HCT116 (cell line): Measurements from ENCODE around the gene CES4A. TPM values are rescaled to one million over a fixed set of nuclear protein-coding genes. Genes with fewer than 3 reads are reported as not detected.

Experiments
- ATAC-seq: fragments of 200-7000 bp; cut with Tn5 transposase; 2 replicates; pipeline ENCODE4 v1.9.1; 2020; ENCODE audit warnings: mild to moderate bottlenecking, moderate library complexity
- BruUV-seq: library from RNA; stranded (reverse); fragments of 400-500 nt; replicated peaks from 2 replicates; lab custom pipeline; 2021; lab: Mats Ljungman, UMichigan
- CTCF ChIA-PET: fragments of 300-600 bp; sonication (Branson Sonifier 250); formaldehyde crosslinking; loops from one replicate; lab custom pipeline; 2021; ENCODE audit warnings: antibody characterized with exemption; lab: Charles Lee
- POLR2A ChIA-PET: fragments of 300-600, 350-600 bp; sonication (Branson Sonifier 250); formaldehyde crosslinking; loops from one replicate; lab custom pipeline; 2021; ENCODE audit warnings: antibody characterized with exemption; lab: Charles Lee
- RAD21 ChIA-PET, 2 experiments: fragments of 300-600 bp; sonication (Branson Sonifier 250); formaldehyde crosslinking; loops; one replicate each; lab custom pipeline; 2023; ENCODE audit warnings: low total read pairs in 2 of 2; ENCODE audit not compliant: uncharacterized antibody in 2 of 2, unreplicated experiment in 2 of 2, low non-redundant PET in 1 of 2; lab: Charles Lee
- DNase-seq: peaks from one replicate; pipeline ENCODE4 v3.0.0-alpha.2; 2010; ENCODE audit warnings: low read depth, low spot score
- H2AFZ ChIP-seq: fragments of 200-600 bp; shearing (Covaris generic), sonication (generic); 2 replicates; pipeline ENCODE4 v1.6.1; 2017; ENCODE audit warnings: low read depth, mixed run types, mixed read lengths, antibody characterized with exemption, low read length; ENCODE audit not compliant: poor library complexity, severe bottlenecking
- H3K27ac ChIP-seq: 2 replicates; pipeline ENCODE4 v1.5.1; 2012; ENCODE audit warnings: low read depth, low read length
- H3K27me3 ChIP-seq: fragments of 200-600 bp; sonication (generic); 2 replicates; pipeline ENCODE4 v1.6.1; 2016; ENCODE audit warnings: mixed run types, low read length, mixed read lengths; ENCODE audit not compliant: insufficient read depth
- H3K36me3 ChIP-seq, 2 experiments: fragments of 200-500 bp in 1 of 2; fragments of 200-600 bp in 1 of 2; sonication (Bioruptor generic) in 1 of 2; sonication (generic) in 1 of 2; 2 replicates each; pipeline versions ENCODE4 v1.5.1 to v1.6.1; 2014 to 2016; ENCODE audit warnings: low read length in 2 of 2, inconsistent platforms in 1 of 2, mixed read lengths in 1 of 2, mixed run types in 1 of 2; ENCODE audit not compliant: insufficient read depth in 2 of 2, control insufficient read depth in 1 of 2
- H3K4me1 ChIP-seq, 2 experiments: fragments of 200-600 bp in 1 of 2; sonication (generic) in 1 of 2; 2 replicates each; pipeline versions ENCODE4 v1.5.1 to v1.6.1; 2012 to 2017; ENCODE audit warnings: low read length in 2 of 2, inconsistent platforms in 1 of 2, mild to moderate bottlenecking in 1 of 2, mixed read lengths in 1 of 2, mixed run types in 1 of 2, moderate library complexity in 1 of 2; ENCODE audit not compliant: insufficient read depth in 2 of 2, control insufficient read depth in 1 of 2
- H3K4me2 ChIP-seq: fragments of 200-600 bp; sonication (generic); 2 replicates; pipeline ENCODE4 v1.6.1; 2017; ENCODE audit warnings: mixed run types, low read length, mixed read lengths
- H3K4me3 ChIP-seq, 2 experiments: fragments of 200-600 bp in 1 of 2; sonication (generic) in 1 of 2; replicated peaks in 1 of 2; 2 replicates each; pipeline ENCODE4 v1.5.1; 2011 to 2016; ENCODE audit warnings: low read length in 2 of 2, control low read depth in 1 of 2, low read depth in 1 of 2, mild to moderate bottlenecking in 1 of 2, mixed read lengths in 1 of 2, mixed run types in 1 of 2
- H3K79me2 ChIP-seq: fragments of 200-600 bp; sonication (generic); 2 replicates; pipeline ENCODE4 v1.6.1; 2017; ENCODE audit warnings: mild to moderate bottlenecking, mixed run types, low read length, moderate library complexity, mixed read lengths; ENCODE audit not compliant: insufficient read depth
- H3K9ac ChIP-seq: fragments of 200-600 bp; sonication (generic); 2 replicates; pipeline ENCODE4 v1.6.1; 2016; ENCODE audit warnings: low read length, mixed read lengths
- H3K9me2 ChIP-seq: fragments of 200-600 bp; sonication (generic), shearing (Covaris generic); 2 replicates; pipeline ENCODE4 v1.6.1; 2017; ENCODE audit warnings: mixed run types, mild to moderate bottlenecking, moderate library complexity; ENCODE audit not compliant: insufficient read depth
- H3K9me3 ChIP-seq, 2 experiments: fragments of 200-500 bp in 1 of 2; fragments of 200-600 bp in 1 of 2; sonication (Bioruptor generic) in 1 of 2; sonication (generic) in 1 of 2; 2 replicates each; pipeline ENCODE4 v1.6.1; 2014 to 2017; ENCODE audit warnings: low read length in 2 of 2, mixed read lengths in 2 of 2, inconsistent platforms in 1 of 2, low read depth in 1 of 2, mild to moderate bottlenecking in 1 of 2, mixed run types in 1 of 2, moderate library complexity in 1 of 2; ENCODE audit not compliant: control insufficient read depth in 1 of 2, insufficient read depth in 1 of 2
- H4K20me1 ChIP-seq: fragments of 200-600 bp; sonication (generic), shearing (Covaris generic); 2 replicates; pipeline ENCODE4 v1.6.1; 2017; ENCODE audit warnings: mixed run types, mild to moderate bottlenecking, moderate library complexity; ENCODE audit not compliant: insufficient read depth
- CBX3 ChIP-seq: IDR thresholded peaks from 2 replicates; pipeline ENCODE4 v1.6.1; 2012; ENCODE audit warnings: low read depth
- CEBPB ChIP-seq: IDR thresholded peaks from 2 replicates; pipeline ENCODE4 v1.6.1; 2012; ENCODE audit warnings: low read depth
- EGR1 ChIP-seq: IDR thresholded peaks from 2 replicates; pipeline ENCODE4 v1.6.1; 2012; ENCODE audit warnings: low read depth
- ELF1 ChIP-seq: IDR thresholded peaks from 2 replicates; pipeline ENCODE4 v1.6.1; 2012; ENCODE audit warnings: low read depth, borderline replicate concordance
- EZH2 ChIP-seq: fragments of 200-600 bp; sonication (generic); IDR thresholded peaks from 2 replicates; pipeline ENCODE4 v1.6.1; 2017; ENCODE audit warnings: antibody characterized with exemption, mixed run types
- FOSL1 ChIP-seq: IDR thresholded peaks from 2 replicates; pipeline ENCODE4 v1.6.1; 2012; ENCODE audit warnings: low read depth
- JUND ChIP-seq: IDR thresholded peaks from 2 replicates; pipeline ENCODE4 v1.6.1; 2012
- POLR2A ChIP-seq: IDR thresholded peaks from 2 replicates; pipeline ENCODE4 v1.7.0; 2011; ENCODE audit warnings: borderline replicate concordance; ENCODE audit not compliant: insufficient read depth, insufficient read length; ENCODE audit errors: extremely low read depth
- POLR2AphosphoS5 ChIP-seq: IDR thresholded peaks from 2 replicates; pipeline ENCODE4 v1.6.1; 2011; ENCODE audit warnings: mild to moderate bottlenecking, low read depth, low read length, moderate library complexity
- RAD21 ChIP-seq: IDR thresholded peaks from 2 replicates; pipeline ENCODE4 v1.6.1; 2012; ENCODE audit warnings: low read depth, mild to moderate bottlenecking
- SIN3A ChIP-seq: IDR thresholded peaks from 2 replicates; pipeline ENCODE4 v1.6.1; 2012; ENCODE audit warnings: low read depth
- SP1 ChIP-seq: IDR thresholded peaks from 2 replicates; pipeline ENCODE4 v1.6.1; 2012; ENCODE audit warnings: low read depth
- SRF ChIP-seq: IDR thresholded peaks from 2 replicates; pipeline ENCODE4 v1.6.1; 2012; ENCODE audit warnings: low read depth
- YY1 ChIP-seq: IDR thresholded peaks from 2 replicates; pipeline ENCODE4 v1.6.1; 2011; ENCODE audit warnings: low read length, low read depth, moderate library complexity, mild to moderate bottlenecking; ENCODE audit not compliant: insufficient replicate concordance; ENCODE audit errors: extremely low read depth
- ZFX ChIP-seq: fragments of 450-650 bp; IDR thresholded peaks from 2 replicates; pipeline ENCODE4 v1.6.1; 2017
- ZNF274 ChIP-seq: fragments of 200-500 bp; sonication (Bioruptor generic); IDR thresholded peaks from 2 replicates; pipeline ENCODE4 v1.6.1; 2014; ENCODE audit warnings: mild to moderate bottlenecking, low read depth, low read length, inconsistent platforms
- intact Hi-C: fragments of 100-400 bp; cut with micrococcal nuclease; formaldehyde crosslinking; loops from 2 replicates; pipeline ENCODE4 v1.10.0; 2022
- total RNA-seq: library from RNA; stranded (reverse); gene quantifications from one replicate; pipeline ENCODE4 v1.2.1, GENCODE V29; 2021; ENCODE audit not compliant: unreplicated experiment
- TF ChIP-seq, protein P1 (sequence below): IDR thresholded peaks from 2 replicates; pipeline ENCODE4 v1.6.1; 2012; ENCODE audit warnings: low read depth
- TF ChIP-seq, protein P2 (sequence below): IDR thresholded peaks from 2 replicates; pipeline ENCODE4 v1.6.1; 2012
- TF ChIP-seq, protein P3 (sequence below): IDR thresholded peaks from 2 replicates; pipeline ENCODE4 v1.6.1; 2012

CES4A gene
- total RNA-seq, 1 experiment from 2014 or later: not detected

DNA sequence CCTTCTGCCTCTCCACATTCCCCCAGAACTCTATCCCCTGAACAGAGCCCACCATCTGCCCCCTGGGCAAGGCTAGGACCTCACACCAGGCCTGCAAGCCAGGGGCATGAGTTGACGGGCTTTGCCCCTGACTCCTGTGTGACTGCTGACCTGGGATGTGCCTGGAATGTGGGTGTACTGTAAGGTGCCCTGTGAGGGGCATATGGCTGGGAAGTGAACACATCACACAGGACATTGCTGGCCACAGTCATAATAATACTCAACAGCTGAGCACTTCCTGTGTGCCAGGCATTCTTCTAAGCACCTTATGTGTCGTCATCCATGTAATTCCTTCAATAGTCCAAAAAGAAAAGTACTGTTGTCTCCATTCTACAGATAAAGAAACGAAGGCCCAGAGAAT, 13.3 kb downstream of the CES4A start:
- no peaks in the 10 kb centered on the region for H3K9me2 ChIP-seq
- no peaks in the 10 kb centered on the region for H3K79me2 ChIP-seq
- H3K4me3 ChIP-seq: no peak overlapping the region
- H3K9me3 ChIP-seq: no peaks in the 10 kb centered on the region
- H4K20me1 ChIP-seq: no peaks in the 10 kb centered on the region
- ChIA-PET POLR2A (no interaction called here), CTCF (no interaction called here), RAD21 (no interaction called here)
- no peak overlapping the region for H3K4me2 ChIP-seq
- ATAC-seq: no peak
- no peaks in the 10 kb centered on the region for H3K36me3 ChIP-seq
- H3K27ac ChIP-seq: no peak overlapping the region
- no peak for DNase-seq
- H2AFZ ChIP-seq: no peak overlapping the region
- H3K27me3 ChIP-seq: no peaks in the 10 kb centered on the region
- intact Hi-C loops: no loop called here
- H3K4me1 ChIP-seq: peaks cover 1% of the 10 kb centered on the region in 2 experiments; a peak in 3 of 4 replicates
- TF ChIP-seq, protein P1, sequence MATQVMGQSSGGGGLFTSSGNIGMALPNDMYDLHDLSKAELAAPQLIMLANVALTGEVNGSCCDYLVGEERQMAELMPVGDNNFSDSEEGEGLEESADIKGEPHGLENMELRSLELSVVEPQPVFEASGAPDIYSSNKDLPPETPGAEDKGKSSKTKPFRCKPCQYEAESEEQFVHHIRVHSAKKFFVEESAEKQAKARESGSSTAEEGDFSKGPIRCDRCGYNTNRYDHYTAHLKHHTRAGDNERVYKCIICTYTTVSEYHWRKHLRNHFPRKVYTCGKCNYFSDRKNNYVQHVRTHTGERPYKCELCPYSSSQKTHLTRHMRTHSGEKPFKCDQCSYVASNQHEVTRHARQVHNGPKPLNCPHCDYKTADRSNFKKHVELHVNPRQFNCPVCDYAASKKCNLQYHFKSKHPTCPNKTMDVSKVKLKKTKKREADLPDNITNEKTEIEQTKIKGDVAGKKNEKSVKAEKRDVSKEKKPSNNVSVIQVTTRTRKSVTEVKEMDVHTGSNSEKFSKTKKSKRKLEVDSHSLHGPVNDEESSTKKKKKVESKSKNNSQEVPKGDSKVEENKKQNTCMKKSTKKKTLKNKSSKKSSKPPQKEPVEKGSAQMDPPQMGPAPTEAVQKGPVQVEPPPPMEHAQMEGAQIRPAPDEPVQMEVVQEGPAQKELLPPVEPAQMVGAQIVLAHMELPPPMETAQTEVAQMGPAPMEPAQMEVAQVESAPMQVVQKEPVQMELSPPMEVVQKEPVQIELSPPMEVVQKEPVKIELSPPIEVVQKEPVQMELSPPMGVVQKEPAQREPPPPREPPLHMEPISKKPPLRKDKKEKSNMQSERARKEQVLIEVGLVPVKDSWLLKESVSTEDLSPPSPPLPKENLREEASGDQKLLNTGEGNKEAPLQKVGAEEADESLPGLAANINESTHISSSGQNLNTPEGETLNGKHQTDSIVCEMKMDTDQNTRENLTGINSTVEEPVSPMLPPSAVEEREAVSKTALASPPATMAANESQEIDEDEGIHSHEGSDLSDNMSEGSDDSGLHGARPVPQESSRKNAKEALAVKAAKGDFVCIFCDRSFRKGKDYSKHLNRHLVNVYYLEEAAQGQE: no peak
- TF ChIP-seq FOSL1 (no peak), ELF1 (no peak), SRF (no peak), EZH2 (no peak), CEBPB (no peak), POLR2AphosphoS5 (no peak), POLR2A (no peak), CBX3 (no peak), EGR1 (no peak), SIN3A (no peak), ZFX (no peak), ZNF274 (no peak), JUND (no peak), YY1 (no peak), SP1 (no peak), RAD21 (no peak)
- TF ChIP-seq, protein P2, sequence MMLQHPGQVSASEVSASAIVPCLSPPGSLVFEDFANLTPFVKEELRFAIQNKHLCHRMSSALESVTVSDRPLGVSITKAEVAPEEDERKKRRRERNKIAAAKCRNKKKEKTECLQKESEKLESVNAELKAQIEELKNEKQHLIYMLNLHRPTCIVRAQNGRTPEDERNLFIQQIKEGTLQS: no peak
- TF ChIP-seq, protein P3, sequence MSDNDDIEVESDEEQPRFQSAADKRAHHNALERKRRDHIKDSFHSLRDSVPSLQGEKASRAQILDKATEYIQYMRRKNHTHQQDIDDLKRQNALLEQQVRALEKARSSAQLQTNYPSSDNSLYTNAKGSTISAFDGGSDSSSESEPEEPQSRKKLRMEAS: no peak
- no TSS peak for BruUV-seq
- no peak overlapping the region for H3K9ac ChIP-seq
